OCI-LY7 (cell line): ENCODE results near the gene LCA5. TPM values are rescaled to one million over a fixed set of nuclear protein-coding genes. Genes with fewer than 3 reads are reported as not detected.

Experiments
- BruUV-seq: library from RNA; stranded (reverse); fragments of 400-500 nt; replicated peaks from 2 replicates; lab custom pipeline; 2021; lab: Mats Ljungman, UMichigan
- CTCF ChIA-PET: fragments of 300-600 bp; sonication (Branson Sonifier 250); formaldehyde crosslinking; loops from one replicate; lab custom pipeline; 2022; ENCODE audit warnings: antibody characterized with exemption; ENCODE audit not compliant: unreplicated experiment; lab: Charles Lee
- POLR2A ChIA-PET: fragments of 300-600 bp; sonication (Branson Sonifier 250); formaldehyde crosslinking; loops from one replicate; lab custom pipeline; 2022; ENCODE audit warnings: antibody characterized with exemption; lab: Charles Lee
- DNase-seq: peaks from one replicate; pipeline ENCODE4 v3.0.0-alpha.2; 2015; ENCODE audit warnings: low spot score
- H2AFZ ChIP-seq: fragments of 200-600 bp; sonication (generic), shearing (Covaris generic); 2 replicates; pipeline ENCODE4 v1.6.1; 2014; ENCODE audit warnings: mild to moderate bottlenecking, antibody characterized with exemption, low read length, moderate library complexity
- H3K27ac ChIP-seq: fragments of 200-600 bp; sonication (generic); 2 replicates; pipeline ENCODE4 v1.5.1; 2014; ENCODE audit warnings: mixed run types, low read depth, mild to moderate bottlenecking, moderate library complexity, low read length, inconsistent platforms; ENCODE audit not compliant: poor library complexity, severe bottlenecking
- H3K36me3 ChIP-seq: fragments of 200-600 bp; sonication (generic); 2 replicates; pipeline ENCODE4 v1.6.1; 2014; ENCODE audit warnings: mild to moderate bottlenecking, antibody characterized with exemption, low read length, moderate library complexity, mixed read lengths; ENCODE audit not compliant: insufficient read depth
- H3K4me1 ChIP-seq: fragments of 200-600 bp; sonication (generic); 2 replicates; pipeline ENCODE4 v1.5.1; 2014; ENCODE audit warnings: mild to moderate bottlenecking, low read length; ENCODE audit not compliant: insufficient read depth, poor library complexity, severe bottlenecking
- H3K4me2 ChIP-seq: fragments of 200-600 bp; sonication (generic); 2 replicates; pipeline ENCODE4 v1.6.1; 2014; ENCODE audit warnings: mild to moderate bottlenecking, low read length
- H3K4me3 ChIP-seq: fragments of 200-600 bp; sonication (generic); 2 replicates; pipeline ENCODE4 v1.5.1; 2014; ENCODE audit warnings: mild to moderate bottlenecking, low read depth, low read length; ENCODE audit not compliant: poor library complexity, severe bottlenecking
- H3K79me2 ChIP-seq: fragments of 200-600 bp; sonication (generic); 2 replicates; pipeline ENCODE4 v1.6.1; 2016; ENCODE audit warnings: low read depth, mild to moderate bottlenecking, low read length, moderate library complexity, mixed read lengths; ENCODE audit not compliant: insufficient read depth
- H3K9me2 ChIP-seq: fragments of 200-600 bp; sonication (generic); 2 replicates; pipeline ENCODE4 v1.6.1; 2016; ENCODE audit warnings: mild to moderate bottlenecking, low read length, mixed read lengths; ENCODE audit not compliant: insufficient read depth
- H3K9me3 ChIP-seq: fragments of 200-600 bp; sonication (generic); 2 replicates; pipeline ENCODE4 v1.6.1; 2014; ENCODE audit warnings: mild to moderate bottlenecking, mixed run types, low read length, mixed read lengths
- H4K20me1 ChIP-seq: fragments of 200-600 bp; sonication (generic); 2 replicates; pipeline ENCODE4 v1.6.1; 2014; ENCODE audit warnings: mild to moderate bottlenecking, antibody characterized with exemption, low read length, moderate library complexity, mixed read lengths; ENCODE audit not compliant: insufficient read depth
- EZH2phosphoT487 ChIP-seq: fragments of 200-600 bp; sonication (generic); IDR thresholded peaks from 2 replicates; pipeline ENCODE4 v1.6.1; 2018; ENCODE audit warnings: low read depth, borderline replicate concordance, mild to moderate bottlenecking, mixed run types, antibody characterized with exemption, low read length, moderate library complexity, mixed read lengths
- intact Hi-C: fragments of 100-400 bp; cut with micrococcal nuclease; formaldehyde crosslinking; loops from one replicate; pipeline ENCODE4 v1.10.0; 2022; ENCODE audit not compliant: unreplicated experiment
- total RNA-seq, 2 experiments: library from RNA; depleted of rRNA in 1 of 2; stranded (reverse); fragments of >200 nt in 1 of 2; shearing (Covaris generic) in 1 of 2; gene quantifications; 2 replicates each; pipeline ENCODE4 v1.2.3, GENCODE V29; 2014 to 2022
- TF ChIP-seq, protein P1 (sequence below): fragments of 200-600 bp; sonication (generic); conservative IDR thresholded peaks from 2 replicates; pipeline ENCODE4 v1.5.1; 2014; ENCODE audit warnings: mild to moderate bottlenecking, antibody characterized with exemption, low read length, moderate library complexity, mixed read lengths

Gene LCA5
- total RNA-seq, 2 experiments from 2014 or later = 1.3 to 2.0 TPM

DNA sequence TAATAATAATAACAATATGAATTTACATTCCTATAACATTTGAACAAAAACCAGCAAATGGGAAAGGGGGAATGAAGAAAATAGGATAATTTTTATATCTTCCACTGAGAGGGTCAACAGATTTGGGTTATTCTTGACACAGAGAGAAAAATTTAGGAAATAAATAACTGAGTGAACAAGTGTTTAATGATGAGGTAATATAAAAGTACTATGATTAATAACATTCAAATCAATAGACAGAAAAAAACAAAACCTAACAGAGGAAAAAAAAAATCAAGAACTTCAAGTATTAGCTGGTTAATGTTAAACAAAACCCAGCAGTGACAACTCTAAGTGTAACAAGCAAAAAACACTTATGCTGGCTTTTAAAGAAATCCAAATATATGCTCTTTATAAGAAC lies 66.5 kb downstream of the LCA5 start:
- Histone ChIP-seq H3K27ac (no peak overlapping the region), H3K79me2 (no peaks in the 10 kb centered on the region), H4K20me1 (no peaks in the 10 kb centered on the region), H3K9me3 (no peaks in the 10 kb centered on the region), H3K9me2 (no peaks in the 10 kb centered on the region), H2AFZ (no peak overlapping the region), H3K4me3 (no peak overlapping the region), H3K4me1 (no peaks in the 10 kb centered on the region), H3K4me2 (no peak overlapping the region), H3K36me3 (no peaks in the 10 kb centered on the region)
- POLR2A ChIA-PET = no interaction called here
- BruUV-seq = no TSS peak
- TF ChIP-seq EZH2phosphoT487 = no peak
- TF ChIP-seq, protein P1, sequence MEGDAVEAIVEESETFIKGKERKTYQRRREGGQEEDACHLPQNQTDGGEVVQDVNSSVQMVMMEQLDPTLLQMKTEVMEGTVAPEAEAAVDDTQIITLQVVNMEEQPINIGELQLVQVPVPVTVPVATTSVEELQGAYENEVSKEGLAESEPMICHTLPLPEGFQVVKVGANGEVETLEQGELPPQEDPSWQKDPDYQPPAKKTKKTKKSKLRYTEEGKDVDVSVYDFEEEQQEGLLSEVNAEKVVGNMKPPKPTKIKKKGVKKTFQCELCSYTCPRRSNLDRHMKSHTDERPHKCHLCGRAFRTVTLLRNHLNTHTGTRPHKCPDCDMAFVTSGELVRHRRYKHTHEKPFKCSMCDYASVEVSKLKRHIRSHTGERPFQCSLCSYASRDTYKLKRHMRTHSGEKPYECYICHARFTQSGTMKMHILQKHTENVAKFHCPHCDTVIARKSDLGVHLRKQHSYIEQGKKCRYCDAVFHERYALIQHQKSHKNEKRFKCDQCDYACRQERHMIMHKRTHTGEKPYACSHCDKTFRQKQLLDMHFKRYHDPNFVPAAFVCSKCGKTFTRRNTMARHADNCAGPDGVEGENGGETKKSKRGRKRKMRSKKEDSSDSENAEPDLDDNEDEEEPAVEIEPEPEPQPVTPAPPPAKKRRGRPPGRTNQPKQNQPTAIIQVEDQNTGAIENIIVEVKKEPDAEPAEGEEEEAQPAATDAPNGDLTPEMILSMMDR = no peak
- DNase-seq = no peak
- CTCF ChIA-PET = no interaction called here
- intact Hi-C loops = no loop called here

DNA sequence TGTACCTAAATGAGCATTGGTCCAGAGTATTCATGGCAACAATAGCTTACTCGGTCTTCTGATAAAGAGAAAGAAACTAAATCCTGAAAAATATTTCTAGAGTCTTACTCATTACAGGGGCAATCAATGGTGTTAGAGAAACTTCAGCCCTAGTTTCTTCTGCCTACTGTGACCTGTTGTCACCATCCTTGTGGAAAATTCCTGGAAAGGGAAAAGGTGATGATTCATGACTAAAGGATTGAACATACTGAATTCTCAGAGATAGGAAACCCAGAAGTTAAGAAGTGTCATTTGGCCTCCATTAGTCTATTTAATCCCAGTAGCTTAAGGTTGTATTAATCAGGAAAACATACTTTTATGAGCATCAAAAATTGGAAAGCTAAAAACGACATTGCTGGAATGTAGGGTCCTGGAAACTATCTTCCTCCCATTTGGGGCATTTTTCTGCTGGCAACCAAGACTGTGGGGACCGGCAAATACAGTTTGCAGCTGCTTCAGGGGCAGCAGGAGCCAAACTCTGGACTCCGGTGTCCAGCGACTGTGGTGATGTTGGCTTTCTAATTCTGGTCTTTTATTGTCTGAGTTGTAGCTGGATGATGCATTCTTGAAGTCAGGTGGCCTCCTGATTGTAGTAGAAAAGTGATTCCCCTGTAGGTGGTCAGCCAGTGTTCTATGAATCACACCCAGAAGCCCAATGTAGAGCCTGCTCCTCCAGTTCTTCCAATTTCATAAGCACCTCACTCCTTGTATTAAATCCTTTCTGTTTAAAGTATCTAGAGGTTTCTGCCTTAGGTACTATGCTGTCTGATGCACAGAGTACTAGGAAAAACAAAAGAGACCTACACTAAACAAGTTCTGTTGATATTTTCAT lies 67.6 kb downstream of the LCA5 start:
- Histone ChIP-seq H3K27ac (no peak overlapping the region), H3K9me3 (no peaks in the 10 kb centered on the region), H3K36me3 (no peaks in the 10 kb centered on the region), H3K4me1 (no peaks in the 10 kb centered on the region), H2AFZ (no peak overlapping the region), H4K20me1 (no peaks in the 10 kb centered on the region), H3K79me2 (no peaks in the 10 kb centered on the region), H3K4me3 (no peak overlapping the region), H3K4me2 (no peak overlapping the region), H3K9me2 (no peaks in the 10 kb centered on the region)
- DNase-seq = no peak
- ChIA-PET CTCF (no interaction called here), POLR2A (interaction anchor here (1.0 kb wide), 1 partner anchor 14 kb away, joined by 3 read pairs; no protein-coding TSS in a partner anchor)
- intact Hi-C loops = no loop called here
- no TSS peak for BruUV-seq
- TF ChIP-seq, protein P1 = no peak
- TF ChIP-seq EZH2phosphoT487 = no peak

DNA sequence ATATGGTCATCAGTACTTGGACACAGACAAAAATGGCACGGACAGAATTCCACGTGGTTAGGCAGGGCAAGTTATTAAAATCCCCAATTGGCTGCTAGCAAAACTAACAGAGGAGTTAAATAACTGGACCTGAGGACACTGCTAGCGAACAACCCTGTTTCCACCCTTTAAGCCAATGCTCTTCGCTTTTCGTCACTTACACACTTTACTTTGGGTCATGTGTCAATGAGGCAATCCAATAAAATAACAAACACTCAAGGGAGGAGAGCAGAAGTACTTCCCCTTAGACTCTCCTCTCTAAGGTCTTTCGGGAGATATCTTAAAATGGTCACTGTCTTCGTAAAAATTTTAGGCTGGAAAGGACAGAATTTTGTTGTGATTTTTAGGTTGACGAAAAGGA lies 68.6 kb downstream of the LCA5 start:
- no peak for DNase-seq
- Histone ChIP-seq H3K4me3 (no peak overlapping the region), H3K79me2 (no peaks in the 10 kb centered on the region), H3K4me2 (no peak overlapping the region), H3K4me1 (no peaks in the 10 kb centered on the region), H2AFZ (no peak overlapping the region), H4K20me1 (no peaks in the 10 kb centered on the region), H3K9me2 (no peaks in the 10 kb centered on the region), H3K9me3 (no peaks in the 10 kb centered on the region), H3K36me3 (no peaks in the 10 kb centered on the region), H3K27ac (no peak overlapping the region)
- intact Hi-C loops = no loop called here
- ChIA-PET POLR2A (interaction anchor here (1.0 kb wide), 1 partner anchor 13 kb away, joined by 3 read pairs; no protein-coding TSS in a partner anchor), CTCF (no interaction called here)
- BruUV-seq = no TSS peak
- TF ChIP-seq, protein P1 = no peak
- TF ChIP-seq EZH2phosphoT487 = no peak
